Skin epidermis (tissue), 12 donors: Measurements from ENCODE around the gene ABCC10.
"Not testable (repeated sequence)": the region's sequence is repeated elsewhere in the genome, so short reads cannot be mapped to it uniquely, and the experiment has no call there.

Experiments
- H3K27ac ChIP-seq, 21 experiments: fragments of 200-600 bp; sonication (generic) in 11 of 21; one replicate each; pipeline ENCODE4 v1.5.0; 2020; ENCODE audit warnings: mild to moderate bottlenecking in 3 of 21, inconsistent platforms in 2 of 21, moderate library complexity in 2 of 21
- H3K4me3 ChIP-seq, 7 experiments: fragments of 200-600 bp; sonication (generic) in 2 of 7; one replicate each; pipeline ENCODE4 v1.5.0; 2020; ENCODE audit warnings: inconsistent platforms in 2 of 7, mild to moderate bottlenecking in 2 of 7, moderate library complexity in 1 of 7

The ABCC10 gene

GRCh38 chr6:43427406-43428111 lies at the start of gene ABCC10:
ABCC10 (plus strand) TSS chr6:43427541; CDS start chr6:43427979, 438 bp downstream.
- H3K27ac ChIP-seq = peak within 1 kb of the TSS in 20 of 21 experiments; percentile 76 to 95 (median 86)
- H3K4me3 ChIP-seq = peak within 1 kb of the TSS; percentile 55 to 88 (median 68)

- Histone ChIP-seq H3K27ac (no peak overlapping the region), H3K4me3 (no peak overlapping the region)
These were observed 49.6 kb upstream of the ABCC10 start for GRCh38 chr6:43377710-43378229.

- no peak overlapping the region for H3K4me3 ChIP-seq
- H3K27ac ChIP-seq = no peak overlapping the region
These were observed 48.7 kb upstream of the ABCC10 start for GRCh38 chr6:43378631-43379030.

- not testable (repeated sequence) for H3K4me3 ChIP-seq, H3K27ac ChIP-seq
These were observed 46.5 kb upstream of the ABCC10 start for GRCh38 chr6:43380858-43381257.

- H3K4me3 ChIP-seq = no peak overlapping the region
These were observed 44.2 kb upstream of the ABCC10 start for GRCh38 chr6:43383021-43383667.

GRCh38 chr6:43386492-43386891 lies 40.8 kb upstream of the ABCC10 start:
- Histone ChIP-seq H3K27ac (no peak overlapping the region), H3K4me3 (no peak overlapping the region)

More at GRCh38 chr6:43383021-43383667, 44.2 kb upstream of the ABCC10 start:
- peak overlapping the region in 8 of 21 experiments; percentile 17 to 82 (median 58) for H3K27ac ChIP-seq

- Histone ChIP-seq H3K4me3 (no peak overlapping the region), H3K27ac (no peak overlapping the region)
These were observed 37.5 kb upstream of the ABCC10 start for GRCh38 chr6:43389730-43390295.

- not testable (repeated sequence) for H3K27ac ChIP-seq, H3K4me3 ChIP-seq
These were observed 36.4 kb upstream of the ABCC10 start for GRCh38 chr6:43390753-43391439.

- no peak overlapping the region for H3K27ac ChIP-seq
These were observed 35.8 kb upstream of the ABCC10 start for GRCh38 chr6:43391440-43392031.

GRCh38 chr6:43393133-43393532 lies 34.2 kb upstream of the ABCC10 start:
- H3K4me3 ChIP-seq, H3K27ac ChIP-seq: not testable (repeated sequence)

More at GRCh38 chr6:43391440-43392031, 35.8 kb upstream of the ABCC10 start:
- no peak overlapping the region for H3K4me3 ChIP-seq

- no peak overlapping the region for H3K27ac ChIP-seq
- no peak overlapping the region for H3K4me3 ChIP-seq
These were observed 33.7 kb upstream of the ABCC10 start for GRCh38 chr6:43393602-43394001.

GRCh38 chr6:43394982-43395381 lies 32.4 kb upstream of the ABCC10 start:
- Histone ChIP-seq H3K27ac (no peak overlapping the region), H3K4me3 (no peak overlapping the region)

GRCh38 chr6:43395776-43396175 lies 31.6 kb upstream of the ABCC10 start:
- Histone ChIP-seq H3K4me3 (no peak overlapping the region), H3K27ac (no peak overlapping the region)

GRCh38 chr6:43396408-43397149 lies 30.8 kb upstream of the ABCC10 start:
- Histone ChIP-seq H3K27ac (no peak overlapping the region), H3K4me3 (no peak overlapping the region)

- H3K27ac ChIP-seq = no peak overlapping the region
- no peak overlapping the region for H3K4me3 ChIP-seq
These were observed 27.3 kb upstream of the ABCC10 start for GRCh38 chr6:43399932-43400487.

GRCh38 chr6:43401730-43402129 lies 25.6 kb upstream of the ABCC10 start:
- Histone ChIP-seq H3K27ac (no peak overlapping the region), H3K4me3 (no peak overlapping the region)

- no peak overlapping the region for H3K4me3 ChIP-seq
- H3K27ac ChIP-seq = no peak overlapping the region
These were observed 24.5 kb upstream of the ABCC10 start for GRCh38 chr6:43402820-43403219.

- no peak overlapping the region for H3K4me3 ChIP-seq
- H3K27ac ChIP-seq = no peak overlapping the region
These were observed 22.0 kb upstream of the ABCC10 start for GRCh38 chr6:43405354-43405753.

GRCh38 chr6:43407296-43407695 lies 20.0 kb upstream of the ABCC10 start:
- no peak overlapping the region for H3K4me3 ChIP-seq
- H3K27ac ChIP-seq = no peak overlapping the region
